GM21619 (cell line): ENCODE measurements around the gene FOXL1.

Source experiments
- ATAC-seq: cut with Tn5 transposase; IDR thresholded peaks from one replicate; pipeline ENCODE4 v1.9.1; 2021; ENCODE audit not compliant: unreplicated experiment

FOXL1 gene

GRCh38 chr16:86547286-86547685, 31.1 kb upstream of the FOXL1 start:
- ATAC-seq, result no peak

GRCh38 chr16:86549076-86549892, 29.1 kb upstream of the FOXL1 start:
- ATAC-seq, result no peak

- no peak for ATAC-seq
Observed at GRCh38 chr16:86549893-86550190, 28.5 kb upstream of the FOXL1 start.

DNA sequence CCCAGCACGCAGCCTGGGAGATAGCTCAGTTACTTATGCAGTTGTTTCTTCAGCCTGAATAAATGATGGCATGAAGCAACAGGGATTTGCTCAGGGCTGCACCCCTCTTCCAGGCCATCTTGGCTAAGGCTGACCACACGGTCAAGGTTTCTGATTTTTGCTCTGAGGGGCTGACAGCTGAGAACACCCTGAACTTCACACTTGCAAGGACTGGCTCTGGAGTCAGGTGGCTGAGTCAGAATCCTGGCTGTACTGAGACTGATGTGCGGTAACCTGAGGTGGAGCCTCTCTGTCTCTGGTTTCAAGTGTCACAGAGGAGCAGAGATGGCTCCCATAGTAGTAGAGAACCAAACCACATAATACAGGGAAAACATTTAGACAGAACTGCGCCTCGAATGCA, 28.1 kb upstream of the FOXL1 start:
- ATAC-seq, result no peak

DNA sequence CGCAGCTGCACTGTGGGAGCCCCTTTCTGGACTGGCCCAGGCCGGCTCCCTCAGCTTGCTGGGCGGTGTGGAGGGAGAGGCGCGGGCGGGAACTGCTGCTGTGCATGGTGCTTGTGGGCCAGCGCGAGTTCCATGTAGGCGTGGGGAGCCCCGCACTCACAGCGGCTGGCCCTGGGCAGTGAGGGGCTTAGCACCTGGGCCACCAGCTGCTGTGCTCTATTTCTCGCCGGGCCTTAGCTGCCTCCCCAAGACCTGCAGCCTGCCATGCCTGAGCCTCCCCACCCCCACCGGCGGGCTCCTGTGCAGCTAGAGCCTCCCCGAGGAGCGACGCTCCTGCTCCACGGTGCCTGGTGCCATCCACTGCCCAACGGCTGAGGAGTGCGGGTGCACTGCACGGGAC, 25.0 kb upstream of the FOXL1 start:
- no peak for ATAC-seq

GRCh38 chr16:86554599-86554916, 23.8 kb upstream of the FOXL1 start:
- ATAC-seq, result no peak

DNA sequence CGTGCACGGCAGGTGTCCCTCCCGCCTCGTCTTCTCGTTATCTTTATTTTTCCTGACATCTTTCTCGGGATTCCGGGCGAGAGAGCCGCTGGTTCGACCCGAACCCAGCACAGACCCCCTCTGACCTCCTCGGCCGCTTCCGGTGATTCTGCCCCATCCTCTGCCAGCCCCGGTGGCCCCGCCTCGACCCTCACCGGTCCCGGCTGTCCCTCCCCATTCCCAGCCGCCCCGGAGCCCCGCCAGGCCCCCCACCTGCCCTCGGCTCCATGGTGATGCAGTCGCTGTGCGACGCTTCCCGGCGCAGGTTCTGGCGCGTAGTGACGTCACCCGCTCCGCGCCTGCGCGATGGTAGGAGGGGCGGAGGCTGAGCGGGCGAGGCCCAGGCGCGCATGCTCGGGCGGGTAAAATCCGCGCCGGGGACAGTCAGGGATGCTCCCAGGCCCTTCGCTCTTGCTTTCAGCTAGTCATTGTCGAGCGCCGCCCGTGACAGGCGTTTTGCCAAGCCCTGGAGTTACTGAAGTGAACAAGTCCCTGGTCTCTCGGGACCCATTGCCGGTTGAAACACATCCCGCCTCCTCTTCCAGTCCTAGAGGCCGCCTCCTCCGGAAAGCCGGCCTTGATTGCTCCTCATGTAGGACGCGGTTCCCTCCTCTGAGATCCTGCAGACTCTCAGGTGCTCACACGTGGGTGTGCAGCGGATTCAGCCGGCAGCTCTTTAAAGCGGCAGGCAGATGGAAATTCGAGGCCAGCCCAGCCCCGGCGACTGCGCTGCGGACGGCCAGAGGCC, 23.2 kb upstream of the FOXL1 start, which contains the start of gene MTHFSD:
Gene MTHFSD (minus strand): TSS at position 319 of the 787 bp plus-strand sequence. CDS start 51 bp downstream, at position 268.
- ATAC-seq, result peak; percentile 78

- no peak for ATAC-seq
Observed at GRCh38 chr16:86555704-86556075, 22.7 kb upstream of the FOXL1 start.

DNA sequence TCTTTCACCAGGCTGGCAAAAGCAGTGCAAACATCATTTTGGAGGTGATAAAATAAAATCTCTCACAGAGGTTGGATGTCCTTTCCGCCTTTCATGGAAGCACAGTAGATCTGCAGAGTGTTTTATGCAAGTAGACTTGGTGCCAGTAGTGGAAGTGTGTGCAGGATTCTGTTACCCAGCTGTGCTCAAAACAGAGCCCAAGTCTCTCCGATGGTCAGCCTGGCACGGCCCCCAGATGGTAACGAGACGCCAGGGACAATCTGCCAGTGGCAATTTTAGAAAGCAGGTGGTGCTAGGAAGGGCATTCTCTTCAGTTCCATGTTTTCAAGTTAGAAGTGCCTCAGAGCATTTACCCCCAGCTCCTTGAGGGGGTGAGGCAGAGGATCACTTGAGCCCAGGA, 21.8 kb upstream of the FOXL1 start:
- ATAC-seq, result no peak

DNA sequence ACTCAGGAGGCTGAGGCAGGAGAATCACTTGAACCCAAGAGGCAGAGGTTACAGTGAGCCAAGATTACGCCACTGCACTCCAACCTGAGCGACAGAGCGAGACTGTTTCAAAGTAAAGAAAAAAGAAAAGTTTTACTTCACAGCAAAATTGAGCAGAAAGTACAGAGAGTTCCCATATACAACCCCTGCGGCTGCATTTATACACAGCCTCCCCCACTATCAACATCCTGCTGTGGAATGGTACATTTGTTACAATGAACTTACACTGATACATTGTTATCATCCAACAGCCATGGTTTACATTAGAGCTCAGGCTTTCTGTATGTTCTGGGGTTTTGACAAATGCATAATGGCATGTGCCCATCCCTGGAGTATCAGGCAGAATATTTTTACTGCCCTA, 20.8 kb upstream of the FOXL1 start:
- ATAC-seq, result no peak

- no peak for ATAC-seq
Observed at GRCh38 chr16:86558355-86559193, 19.8 kb upstream of the FOXL1 start.

GRCh38 chr16:86559802-86560305, 18.5 kb upstream of the FOXL1 start:
- no peak for ATAC-seq

DNA sequence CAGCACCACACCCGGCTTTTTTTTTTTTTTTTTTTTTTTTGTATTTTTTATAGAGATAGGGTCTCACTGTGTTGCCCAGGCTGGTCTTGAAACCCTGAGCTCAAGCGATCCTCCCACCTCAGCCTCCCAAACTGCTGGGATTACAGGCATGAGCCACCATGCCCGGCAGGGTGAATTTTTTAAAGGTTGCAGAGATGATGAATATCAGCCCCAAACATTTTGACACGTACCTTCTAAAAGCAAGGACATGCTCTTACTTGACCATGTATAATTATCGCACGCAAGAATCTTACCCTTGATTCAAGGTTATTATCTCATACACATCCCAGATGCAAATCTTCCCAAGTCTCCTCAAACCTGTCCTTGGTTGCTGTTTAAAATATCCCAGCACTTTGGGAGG, 16.0 kb upstream of the FOXL1 start:
- ATAC-seq, result no peak

DNA sequence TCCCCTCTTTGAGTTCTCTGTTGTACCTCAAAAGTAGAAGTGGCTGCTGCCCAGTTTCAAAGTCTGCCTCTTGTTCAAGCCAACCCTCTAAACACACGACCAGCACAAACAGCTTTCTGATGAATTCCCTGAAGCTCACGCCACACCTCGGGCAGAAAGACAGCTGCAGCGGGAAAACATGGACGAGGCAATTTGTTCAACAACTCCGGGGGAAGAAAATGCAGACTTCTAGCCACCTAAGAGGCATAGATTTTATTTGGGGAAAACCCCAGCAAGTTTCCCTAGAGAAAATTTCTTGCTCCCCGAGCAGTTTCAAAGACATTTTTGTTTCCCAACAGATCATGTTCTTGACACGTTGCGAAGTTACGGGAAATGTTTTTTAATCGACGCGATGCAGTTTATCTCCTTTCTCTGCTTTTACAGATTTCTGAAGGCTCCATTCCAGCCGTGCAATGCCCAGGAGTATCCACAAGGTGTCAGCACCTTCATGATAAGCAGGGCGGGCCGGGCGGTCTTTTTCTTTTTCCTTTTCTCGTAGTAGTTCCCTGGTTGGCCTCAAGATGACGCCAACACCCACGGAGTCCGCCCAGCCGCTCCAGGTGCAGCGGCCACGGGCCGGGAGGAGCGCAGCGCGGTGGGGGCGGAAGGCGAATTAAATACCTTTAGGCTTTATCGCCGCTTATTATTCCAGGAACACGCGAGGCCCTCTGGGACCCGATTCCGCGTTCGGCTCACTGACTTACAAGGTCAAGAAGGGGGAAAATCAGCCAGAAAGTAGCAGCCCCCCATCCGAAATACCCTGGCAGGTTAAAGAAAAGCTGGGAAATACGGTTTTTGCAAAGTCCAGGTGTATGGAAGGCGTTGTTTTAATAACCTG, 14.6 kb upstream of the FOXL1 start:
- ATAC-seq, result no peak

DNA sequence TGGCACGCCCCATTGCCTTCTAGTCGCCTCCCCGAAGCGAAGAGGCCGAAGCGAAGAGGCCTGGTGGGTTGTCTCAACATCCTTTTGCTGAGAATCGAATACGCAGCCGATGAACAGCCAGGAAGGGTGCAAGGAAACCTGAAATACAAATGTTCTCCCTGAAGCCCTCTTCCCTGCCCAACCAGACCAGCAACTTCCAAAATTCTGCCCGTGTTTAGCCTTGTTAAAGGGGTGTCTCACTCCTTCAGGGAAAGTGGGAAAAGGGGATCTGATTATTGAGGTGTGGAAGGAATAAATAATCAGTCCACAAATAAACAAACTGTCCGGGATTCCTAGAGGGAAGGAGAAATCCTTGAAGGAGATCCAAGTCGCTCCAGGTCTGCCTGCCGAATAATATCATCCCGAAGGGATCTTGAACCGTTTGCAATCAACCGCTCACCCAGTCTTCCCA, 13.1 kb upstream of the FOXL1 start:
- ATAC-seq, result no peak

DNA sequence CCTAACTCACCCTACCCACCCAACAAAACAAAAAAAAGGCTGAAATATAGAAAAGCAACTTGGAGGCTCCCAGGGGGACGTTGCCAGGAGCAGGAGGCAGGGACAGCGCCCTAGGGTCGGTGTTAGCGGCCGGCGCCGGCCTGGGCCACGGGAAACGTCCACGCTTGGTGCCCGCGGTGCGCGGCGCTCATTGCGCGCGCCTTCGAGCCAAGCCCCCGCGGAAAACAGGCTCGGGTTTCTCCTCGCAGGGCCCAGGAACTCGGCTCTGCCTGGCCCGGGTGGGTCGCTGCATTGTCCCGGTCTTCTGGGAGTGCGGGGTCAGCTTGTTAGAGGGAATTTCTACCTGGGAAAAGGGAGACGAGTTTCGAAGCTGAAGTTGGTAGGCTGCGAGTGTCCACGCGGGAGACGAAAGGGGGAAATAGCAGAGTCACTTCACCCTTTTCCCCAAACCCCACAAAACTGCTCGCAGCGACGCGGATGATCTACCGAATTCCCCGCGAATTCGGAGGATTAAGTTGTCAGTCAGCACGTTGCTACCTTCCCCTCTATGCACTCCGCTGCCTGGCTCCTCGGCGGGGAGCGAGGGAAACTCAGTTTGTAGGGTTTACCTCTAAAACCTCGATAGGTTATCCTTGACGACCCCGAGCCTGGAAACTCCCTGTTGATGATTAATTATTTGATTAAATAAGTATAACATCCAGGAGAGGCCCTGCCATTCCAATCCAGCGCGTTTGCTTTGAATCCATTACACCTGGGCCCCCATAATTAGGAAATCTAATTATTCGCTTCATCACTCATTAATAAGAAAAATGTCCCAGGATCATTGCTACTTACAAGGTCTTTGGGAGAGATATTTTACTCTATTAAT, 12.5 kb upstream of the FOXL1 start:
- no peak for ATAC-seq

- no peak for ATAC-seq
Observed at GRCh38 chr16:86566601-86566965, 11.8 kb upstream of the FOXL1 start, which contains the start of gene FOXC2. Gene FOXC2 (plus strand): TSS chr16:86566829. CDS start chr16:86567336, 507 bp downstream.

GRCh38 chr16:86566966-86567700, 11.2 kb upstream of the FOXL1 start:
- no peak for ATAC-seq
